GM13976 (cell line): ENCODE measurements around the gene PIP4K2B.
"Not testable (repeated sequence)": the region's sequence is repeated elsewhere in the genome, so short reads cannot be mapped to it uniquely, and the experiment has no call there.

Experiments
- DNase-seq: peaks from one replicate; pipeline ENCODE4 v3.0.0; 2012; ENCODE audit warnings: low spot score
- in situ Hi-C: fragments of 300-500 bp; cut with MboI; formaldehyde crosslinking; loops from one replicate; pipeline ENCODE4 v1.12.0; 2022; ENCODE audit warnings: low sequenced_read_pairs, mixed read lengths, inconsistent platforms; ENCODE audit not compliant: unreplicated experiment
- TF ChIP-seq, protein P1 (sequence below): IDR thresholded peaks from 2 replicates; pipeline ENCODE4 v1.5.1; 2012; ENCODE audit warnings: borderline replicate concordance, mild to moderate bottlenecking; ENCODE audit not compliant: insufficient read depth; ENCODE audit errors: extremely low read depth, missing control alignments, control extremely low read depth

The PIP4K2B gene

DNA sequence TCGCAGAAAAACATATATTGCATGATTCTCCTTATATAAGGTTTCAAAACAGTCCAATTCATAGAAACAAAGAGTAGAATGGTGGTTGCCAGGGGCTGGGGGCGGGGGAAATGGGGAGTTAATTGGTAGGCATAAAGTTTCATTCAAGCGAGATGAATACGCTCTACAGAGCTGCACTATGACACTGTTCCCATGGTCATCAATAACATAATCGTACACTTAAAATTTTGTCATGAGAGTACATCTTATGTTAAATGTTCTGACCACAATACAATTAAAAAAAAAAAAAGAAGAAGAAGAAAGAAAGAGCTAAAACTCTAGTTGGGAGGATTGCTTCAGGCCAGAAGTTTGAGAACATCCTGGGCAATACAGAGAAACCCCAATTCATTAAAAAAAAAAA is 5.1 kb downstream of the PIP4K2B start:
- in situ Hi-C loops: no loop called here
- TF ChIP-seq, protein P1, sequence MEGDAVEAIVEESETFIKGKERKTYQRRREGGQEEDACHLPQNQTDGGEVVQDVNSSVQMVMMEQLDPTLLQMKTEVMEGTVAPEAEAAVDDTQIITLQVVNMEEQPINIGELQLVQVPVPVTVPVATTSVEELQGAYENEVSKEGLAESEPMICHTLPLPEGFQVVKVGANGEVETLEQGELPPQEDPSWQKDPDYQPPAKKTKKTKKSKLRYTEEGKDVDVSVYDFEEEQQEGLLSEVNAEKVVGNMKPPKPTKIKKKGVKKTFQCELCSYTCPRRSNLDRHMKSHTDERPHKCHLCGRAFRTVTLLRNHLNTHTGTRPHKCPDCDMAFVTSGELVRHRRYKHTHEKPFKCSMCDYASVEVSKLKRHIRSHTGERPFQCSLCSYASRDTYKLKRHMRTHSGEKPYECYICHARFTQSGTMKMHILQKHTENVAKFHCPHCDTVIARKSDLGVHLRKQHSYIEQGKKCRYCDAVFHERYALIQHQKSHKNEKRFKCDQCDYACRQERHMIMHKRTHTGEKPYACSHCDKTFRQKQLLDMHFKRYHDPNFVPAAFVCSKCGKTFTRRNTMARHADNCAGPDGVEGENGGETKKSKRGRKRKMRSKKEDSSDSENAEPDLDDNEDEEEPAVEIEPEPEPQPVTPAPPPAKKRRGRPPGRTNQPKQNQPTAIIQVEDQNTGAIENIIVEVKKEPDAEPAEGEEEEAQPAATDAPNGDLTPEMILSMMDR: no peak
- DNase-seq: no peak

DNA sequence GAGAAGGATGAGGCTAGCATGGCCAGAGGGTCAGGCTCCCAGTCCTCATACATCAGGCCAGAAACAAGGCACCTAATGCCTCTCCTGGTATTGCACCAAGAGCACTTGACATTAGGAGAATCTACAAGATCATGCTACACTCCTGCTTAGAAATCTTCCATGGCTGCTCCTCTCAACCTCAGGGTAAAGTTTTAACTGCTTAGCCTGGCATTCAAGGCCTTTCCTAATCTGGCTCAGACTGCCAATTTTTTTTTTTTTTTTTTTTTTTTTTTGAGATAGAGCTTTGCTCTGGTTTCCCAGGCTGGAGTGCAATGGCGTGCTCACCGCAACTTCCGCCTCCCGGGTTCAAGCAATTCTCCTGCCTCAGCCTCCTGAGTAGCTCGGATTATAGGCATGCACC is 8.2 kb downstream of the PIP4K2B start:
- in situ Hi-C loops: no loop called here
- DNase-seq: no peak
- TF ChIP-seq, protein P1: no peak

- in situ Hi-C loops: not testable (repeated sequence)
Observed at GRCh38 chr17:38790148-38790707, 9.1 kb downstream of the PIP4K2B start.

DNA sequence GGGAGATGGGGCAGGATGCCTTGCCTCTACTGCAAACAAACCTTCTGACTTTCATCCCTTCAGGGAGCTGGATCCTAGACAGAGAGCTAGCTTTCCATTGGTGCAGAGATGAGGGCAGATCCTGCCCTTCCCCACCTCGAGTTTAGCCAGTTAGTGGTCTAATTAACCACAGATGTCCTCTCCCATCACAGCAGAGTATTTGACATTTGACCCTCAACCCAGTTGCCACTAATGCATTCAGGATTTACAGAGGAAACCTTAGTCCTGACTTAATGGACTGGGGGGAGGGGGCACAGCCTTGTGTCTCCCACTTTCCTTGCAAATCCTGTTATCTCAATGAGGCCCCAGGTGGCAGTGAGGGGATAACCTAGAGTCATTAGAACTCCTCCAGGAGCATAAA is 10.2 kb downstream of the PIP4K2B start:
- TF ChIP-seq, protein P1: no peak
- no peak for DNase-seq
- in situ Hi-C loops: no loop called here

More at GRCh38 chr17:38790148-38790707, 9.1 kb downstream of the PIP4K2B start:
- not testable (repeated sequence) for DNase-seq

- in situ Hi-C loops, DNase-seq: not testable (repeated sequence)
Observed at GRCh38 chr17:38787999-38788398, 11.4 kb downstream of the PIP4K2B start.

- no peak for DNase-seq
- in situ Hi-C loops: no loop called here
- TF ChIP-seq, protein P1: no peak
Observed at GRCh38 chr17:38786372-38786771, 13.0 kb downstream of the PIP4K2B start.

DNA sequence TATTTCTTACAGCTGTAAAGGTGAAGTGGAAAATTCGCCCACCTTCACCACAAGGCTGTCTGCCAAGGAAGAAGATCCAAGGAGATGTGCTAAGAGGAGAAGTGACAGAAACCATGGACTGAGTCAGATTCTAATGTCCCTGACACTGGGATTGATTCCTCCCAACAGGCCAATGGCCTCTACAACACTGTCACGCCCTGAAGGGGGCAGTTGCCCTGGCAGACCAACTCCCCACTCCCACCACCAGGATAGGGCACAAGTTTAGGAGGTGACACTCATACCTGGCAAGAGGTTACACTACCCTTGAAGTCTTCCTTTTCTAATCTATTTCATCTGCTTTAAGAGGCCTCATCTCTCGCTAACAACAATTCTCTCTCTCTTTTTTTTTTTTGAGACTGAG is 16.1 kb downstream of the PIP4K2B start:
- in situ Hi-C loops: no loop called here
- TF ChIP-seq, protein P1: no peak
- no peak for DNase-seq

DNA sequence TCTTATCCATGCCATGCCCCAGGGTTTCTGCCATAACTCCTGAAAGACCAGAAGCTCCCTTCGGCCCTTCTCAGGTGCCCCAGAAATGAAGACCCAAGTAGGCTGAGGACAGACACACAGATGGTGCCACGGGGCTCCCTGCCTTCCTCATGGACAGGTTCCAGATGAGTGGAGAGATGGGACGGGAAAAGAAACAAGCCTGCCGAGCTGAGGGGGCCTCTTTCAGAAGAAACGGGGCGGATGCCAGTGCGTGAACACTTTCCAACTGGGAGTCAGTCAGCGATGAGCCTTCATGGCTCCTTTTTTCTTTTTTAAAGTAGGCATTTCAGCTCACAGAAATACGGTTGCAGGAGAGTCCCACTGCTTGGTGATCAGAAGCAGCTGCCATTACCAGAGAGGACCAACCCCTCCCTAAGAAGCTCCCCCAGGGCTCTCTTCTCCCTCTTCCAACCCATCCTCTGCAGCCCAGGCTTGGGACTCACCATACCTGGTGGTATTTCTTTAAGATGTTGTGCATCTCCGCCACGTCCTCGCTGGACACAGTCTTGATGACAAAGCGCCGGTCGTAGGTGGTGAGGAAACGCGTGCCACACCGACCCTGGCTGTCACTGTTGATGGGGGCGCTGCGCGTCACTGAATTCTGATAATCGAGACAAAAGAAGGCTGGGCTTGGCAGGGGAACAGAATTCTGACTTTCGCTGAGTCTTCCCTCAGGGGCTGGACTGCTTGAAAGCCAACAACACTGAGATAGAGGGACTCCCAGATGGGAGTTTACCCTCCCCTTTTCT is 19.2 kb downstream of the PIP4K2B start:
- no peak for DNase-seq
- TF ChIP-seq, protein P1: no peak
- in situ Hi-C loops: no loop called here
